HG03095 (cell line): ENCODE results near the gene CLCA1.

ENCODE experiments used
- ATAC-seq: cut with Tn5 transposase; IDR thresholded peaks from one replicate; pipeline ENCODE4 v1.9.1; 2021; ENCODE audit warnings: moderate library complexity; ENCODE audit not compliant: unreplicated experiment

The CLCA1 gene, protein sequence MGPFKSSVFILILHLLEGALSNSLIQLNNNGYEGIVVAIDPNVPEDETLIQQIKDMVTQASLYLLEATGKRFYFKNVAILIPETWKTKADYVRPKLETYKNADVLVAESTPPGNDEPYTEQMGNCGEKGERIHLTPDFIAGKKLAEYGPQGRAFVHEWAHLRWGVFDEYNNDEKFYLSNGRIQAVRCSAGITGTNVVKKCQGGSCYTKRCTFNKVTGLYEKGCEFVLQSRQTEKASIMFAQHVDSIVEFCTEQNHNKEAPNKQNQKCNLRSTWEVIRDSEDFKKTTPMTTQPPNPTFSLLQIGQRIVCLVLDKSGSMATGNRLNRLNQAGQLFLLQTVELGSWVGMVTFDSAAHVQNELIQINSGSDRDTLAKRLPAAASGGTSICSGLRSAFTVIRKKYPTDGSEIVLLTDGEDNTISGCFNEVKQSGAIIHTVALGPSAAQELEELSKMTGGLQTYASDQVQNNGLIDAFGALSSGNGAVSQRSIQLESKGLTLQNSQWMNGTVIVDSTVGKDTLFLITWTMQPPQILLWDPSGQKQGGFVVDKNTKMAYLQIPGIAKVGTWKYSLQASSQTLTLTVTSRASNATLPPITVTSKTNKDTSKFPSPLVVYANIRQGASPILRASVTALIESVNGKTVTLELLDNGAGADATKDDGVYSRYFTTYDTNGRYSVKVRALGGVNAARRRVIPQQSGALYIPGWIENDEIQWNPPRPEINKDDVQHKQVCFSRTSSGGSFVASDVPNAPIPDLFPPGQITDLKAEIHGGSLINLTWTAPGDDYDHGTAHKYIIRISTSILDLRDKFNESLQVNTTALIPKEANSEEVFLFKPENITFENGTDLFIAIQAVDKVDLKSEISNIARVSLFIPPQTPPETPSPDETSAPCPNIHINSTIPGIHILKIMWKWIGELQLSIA

DNA sequence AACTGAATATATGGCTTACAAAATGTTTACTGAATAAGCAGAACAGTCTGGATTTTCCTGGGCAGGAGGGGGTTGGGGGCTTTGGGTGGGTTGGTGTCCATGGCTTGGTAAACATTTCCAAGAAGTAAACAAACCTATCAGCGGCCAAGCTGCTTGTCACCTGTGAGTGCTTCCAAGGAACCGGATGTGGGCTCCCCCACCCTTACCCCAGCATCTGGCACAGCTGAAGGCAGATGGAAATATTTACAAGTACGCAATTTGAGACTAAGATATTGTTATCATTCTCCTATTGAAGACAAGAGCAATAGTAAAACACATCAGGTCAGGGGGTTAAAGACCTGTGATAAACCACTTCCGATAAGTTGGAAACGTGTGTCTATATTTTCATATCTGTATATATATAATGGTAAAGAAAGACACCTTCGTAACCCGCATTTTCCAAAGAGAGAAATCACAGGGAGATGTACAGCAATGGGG, at the start of gene CLCA1:
Gene CLCA1, plus strand, starts transcription at position 427 of the 477 bp plus-strand sequence. Its CDS starts 45 bp downstream, at position 472.
- no peak for ATAC-seq

DNA sequence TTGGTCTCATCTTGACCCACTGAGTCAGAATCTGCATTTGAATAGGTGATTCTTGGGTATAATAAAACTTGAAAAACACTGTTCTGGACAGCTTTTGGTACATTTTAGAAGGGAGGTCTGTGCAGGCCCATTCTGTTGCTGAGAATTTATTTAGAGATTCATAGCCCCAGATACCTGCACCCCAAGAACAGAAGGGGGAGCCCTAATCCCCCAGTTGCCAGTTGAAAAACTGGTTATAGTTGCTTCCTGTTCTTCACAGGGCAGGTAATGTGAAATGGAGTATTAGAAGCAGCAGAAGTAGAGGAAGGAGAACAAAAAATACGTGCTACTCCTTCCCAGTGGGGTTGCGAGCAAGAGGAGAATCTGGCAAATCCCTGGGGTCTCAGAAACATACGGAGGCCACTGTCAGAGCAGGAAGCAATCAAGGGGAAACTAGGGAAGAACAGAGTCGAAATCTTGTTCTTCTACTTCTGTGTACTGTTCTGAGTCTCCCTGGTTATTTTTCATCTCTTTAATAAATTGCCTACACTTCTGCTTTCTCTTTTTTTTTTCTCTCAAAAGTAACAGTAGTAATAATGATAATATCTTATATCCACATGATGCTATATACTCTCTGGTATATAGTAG, 49.3 kb upstream of the CLCA1 start:
- ATAC-seq, result peak; percentile 85

DNA sequence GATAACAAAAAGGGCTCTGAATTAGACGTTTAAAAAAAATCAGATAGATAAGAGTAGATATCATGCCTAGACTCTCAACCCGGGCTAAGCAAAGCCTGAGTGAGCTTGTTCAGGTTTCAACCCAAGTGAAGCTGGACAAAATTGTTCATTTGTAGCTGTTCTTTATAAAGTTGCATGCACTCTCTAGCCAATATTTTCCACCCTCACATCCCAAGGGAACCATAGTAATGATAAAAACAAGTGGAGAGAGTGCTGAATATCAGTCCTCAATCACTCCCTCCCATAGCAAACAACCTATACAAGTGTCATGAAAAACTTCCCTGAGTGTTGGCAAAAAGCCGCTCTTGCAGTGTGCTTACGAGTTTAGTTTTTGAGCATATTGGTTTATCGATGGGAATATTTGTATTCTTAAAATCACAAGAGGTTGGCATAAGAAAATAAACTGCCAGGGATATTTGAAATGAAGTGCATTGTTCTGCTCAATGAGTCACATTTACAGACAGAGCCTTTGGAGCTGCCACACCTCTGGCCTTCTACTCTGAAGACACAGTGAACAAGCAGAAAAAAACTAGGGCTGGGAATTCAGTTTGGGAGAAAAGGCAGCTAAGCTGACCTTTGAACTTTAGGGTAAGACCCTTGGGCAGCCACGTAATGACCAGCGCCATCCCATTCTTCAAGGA, 47.0 kb upstream of the CLCA1 start:
- ATAC-seq, result no peak

DNA sequence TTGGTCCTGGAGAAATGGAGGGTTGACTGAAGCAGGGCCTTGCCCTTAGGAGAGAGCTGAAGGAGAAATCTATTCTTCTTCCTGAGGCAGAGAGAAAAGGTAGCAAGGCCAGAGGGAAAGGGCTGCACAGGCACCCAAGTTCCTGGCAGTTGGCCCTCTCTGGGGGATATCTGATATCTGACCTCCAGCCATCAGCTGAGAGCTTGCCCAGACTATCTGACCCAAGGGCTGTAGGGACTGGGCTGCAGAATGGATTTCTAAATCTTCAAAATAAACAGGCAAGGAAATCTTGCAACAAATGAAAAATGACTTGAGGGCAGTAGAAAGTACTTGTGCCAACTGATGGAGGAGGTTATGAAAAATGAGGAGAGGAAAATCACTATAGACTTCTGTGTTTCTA, 45.3 kb upstream of the CLCA1 start:
- no peak for ATAC-seq

DNA sequence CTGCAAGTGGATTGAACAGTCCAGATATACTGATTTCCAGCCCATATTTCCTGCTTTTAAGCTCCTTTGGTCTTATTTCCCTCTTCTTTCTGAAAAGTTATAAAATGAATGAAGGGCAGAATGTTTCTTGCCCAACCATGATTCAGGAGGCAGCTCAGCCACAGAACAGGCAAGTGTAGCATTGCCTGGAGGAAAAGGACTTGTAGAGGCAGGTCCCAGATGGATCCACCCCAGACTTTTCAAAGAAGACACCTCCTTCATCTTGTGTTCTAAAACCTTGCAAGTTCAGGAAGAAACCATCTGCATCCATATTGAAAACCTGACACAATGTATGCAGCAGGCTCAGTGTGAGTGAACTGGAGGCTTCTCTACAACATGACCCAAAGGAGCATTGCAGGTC, 44.9 kb upstream of the CLCA1 start, which contains the start of gene CLCA2:
Gene CLCA2, plus strand, starts transcription at position 299 of the 400 bp plus-strand sequence. Its CDS starts 77 bp downstream, at position 376.
- no peak for ATAC-seq

DNA sequence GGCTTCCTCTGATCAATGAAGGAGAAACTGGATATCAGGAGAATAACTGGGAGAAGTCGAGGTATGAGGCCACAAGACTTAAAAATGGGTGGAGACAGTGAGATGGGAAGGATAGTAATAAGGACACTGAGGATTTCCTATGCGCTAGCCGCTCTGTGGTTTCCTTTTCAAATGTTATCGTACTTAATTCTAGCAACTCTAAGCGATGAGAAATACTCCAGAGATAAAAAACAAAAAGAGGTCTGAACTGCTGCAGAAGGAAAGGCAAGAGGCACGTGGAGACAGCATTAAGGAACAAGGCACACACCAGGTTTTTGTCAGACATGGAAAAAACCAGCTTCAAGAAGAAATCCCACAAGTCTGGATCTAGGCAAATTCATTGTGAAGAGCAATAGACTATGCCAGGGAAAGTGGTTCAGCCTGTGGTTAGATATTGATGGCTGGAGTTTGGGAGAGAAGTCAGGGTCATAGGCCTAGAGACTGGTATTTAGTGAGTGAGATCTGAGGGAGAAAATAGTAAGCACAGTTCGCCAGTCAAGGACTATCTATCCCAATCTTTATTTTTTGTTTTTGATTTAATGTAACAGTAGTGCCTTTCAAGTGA, 39.5 kb upstream of the CLCA1 start:
- no peak for ATAC-seq

DNA sequence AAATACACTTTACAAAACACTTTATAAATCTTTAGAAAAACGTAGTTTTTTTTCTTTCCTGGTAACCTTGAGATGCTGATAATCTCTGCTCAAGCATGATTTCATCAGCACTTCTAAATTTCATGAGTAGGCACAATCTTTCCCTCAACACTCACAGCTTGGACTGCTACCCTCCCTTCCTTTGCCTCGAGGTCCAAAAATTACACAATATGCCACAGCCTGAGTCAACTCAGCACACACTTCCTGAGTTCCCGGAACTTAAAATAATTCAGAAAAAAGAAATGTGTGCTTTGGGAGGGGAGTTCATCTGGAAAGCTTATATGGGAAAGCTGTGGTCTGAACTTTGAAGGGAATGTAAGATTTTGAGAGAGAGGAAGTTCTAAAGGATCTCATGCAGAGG, 38.9 kb upstream of the CLCA1 start:
- ATAC-seq, result no peak

DNA sequence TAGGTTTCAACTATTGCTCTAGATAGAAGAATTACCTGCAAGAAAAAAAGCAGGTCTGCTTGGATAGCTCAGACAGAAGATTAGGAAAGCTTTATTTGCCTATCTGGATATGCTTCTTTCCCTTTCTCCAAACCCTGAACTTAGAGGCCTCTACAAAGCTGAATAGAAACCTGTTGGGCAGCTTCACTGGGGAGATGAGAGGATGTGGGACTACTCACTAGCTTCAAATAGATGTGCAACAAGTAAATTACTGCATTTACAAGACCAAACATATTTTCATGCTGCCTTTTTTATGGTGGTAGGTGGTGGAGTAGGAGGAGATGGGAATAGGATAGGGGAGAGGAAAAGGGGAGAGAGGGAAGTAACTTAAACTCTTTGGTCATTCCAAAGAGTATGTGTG, 38.4 kb upstream of the CLCA1 start:
- no peak for ATAC-seq

DNA sequence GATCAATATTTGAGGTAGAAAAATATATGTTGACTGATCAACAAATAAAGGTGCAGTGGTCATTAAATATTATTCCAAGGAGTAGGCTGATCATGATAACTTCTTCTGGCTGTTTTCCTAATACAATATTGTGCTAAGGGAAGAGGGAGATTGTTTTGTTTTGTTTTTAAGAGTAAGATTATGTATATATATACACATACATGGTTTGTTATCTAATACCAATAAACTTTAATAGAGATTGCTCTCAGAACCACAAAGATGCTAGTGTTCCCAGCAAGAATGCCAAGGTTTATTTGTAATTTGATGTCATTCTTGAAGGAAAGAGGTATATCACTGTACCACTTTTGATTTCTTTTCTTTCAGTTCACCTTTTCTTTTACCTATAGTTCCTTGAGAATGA, 34.7 kb upstream of the CLCA1 start:
- ATAC-seq, result no peak

DNA sequence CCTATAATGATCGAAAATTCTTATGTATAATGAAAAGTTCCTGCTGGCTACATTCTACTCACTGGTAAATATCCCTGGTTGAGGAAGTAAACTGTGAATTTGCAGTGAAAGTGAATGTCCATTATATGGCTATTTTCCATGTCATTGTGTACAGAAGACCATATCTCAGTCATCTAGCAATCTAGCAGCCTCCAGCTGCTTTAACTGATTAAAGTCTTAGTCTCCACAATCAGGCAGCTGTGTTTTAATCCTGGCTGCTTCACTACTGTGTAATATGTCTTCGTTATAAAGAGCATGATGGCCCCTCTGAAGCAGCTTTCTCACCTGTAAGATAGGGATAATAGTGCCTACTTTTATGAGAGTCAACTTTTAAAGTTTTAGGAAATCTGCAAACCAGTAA, 33.4 kb upstream of the CLCA1 start:
- no peak for ATAC-seq

DNA sequence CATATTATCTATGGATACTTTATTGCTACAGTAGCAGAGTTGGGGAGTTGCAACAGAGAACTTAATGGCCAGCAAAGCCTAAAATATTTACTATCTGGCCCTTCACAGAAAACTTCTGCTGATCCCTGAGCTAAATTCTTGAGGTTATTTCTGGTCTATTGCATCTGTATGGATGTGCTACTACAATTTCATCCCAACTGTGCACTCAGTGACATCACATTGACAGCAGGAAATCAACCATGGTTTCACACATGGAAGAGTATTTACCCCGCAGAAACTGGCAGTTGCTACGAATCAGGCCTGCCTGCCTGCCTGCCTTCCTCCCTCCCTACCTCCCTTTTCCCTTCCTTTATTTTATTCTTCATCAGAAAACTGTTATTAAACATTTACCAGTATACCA, 32.7 kb upstream of the CLCA1 start:
- no peak for ATAC-seq

DNA sequence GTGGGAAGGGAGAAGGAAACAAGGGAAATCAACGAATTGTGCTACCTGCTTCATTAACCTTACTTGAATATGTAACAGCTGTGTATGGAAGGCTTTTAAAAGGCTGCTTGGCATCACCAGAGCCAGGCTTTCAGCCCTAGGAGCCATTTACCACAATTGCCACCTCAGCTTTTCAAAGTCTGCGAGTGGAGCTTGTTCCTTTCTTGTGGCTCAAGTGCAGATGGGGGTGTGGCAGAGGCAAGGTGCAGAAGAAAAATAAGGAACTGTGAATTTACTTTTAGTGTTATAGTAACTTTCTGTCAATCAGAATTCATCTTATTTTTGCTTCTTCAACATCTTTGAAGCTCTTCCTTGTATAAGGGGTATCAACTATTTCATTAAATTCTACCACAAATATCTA, 27.1 kb upstream of the CLCA1 start:
- no peak for ATAC-seq

DNA sequence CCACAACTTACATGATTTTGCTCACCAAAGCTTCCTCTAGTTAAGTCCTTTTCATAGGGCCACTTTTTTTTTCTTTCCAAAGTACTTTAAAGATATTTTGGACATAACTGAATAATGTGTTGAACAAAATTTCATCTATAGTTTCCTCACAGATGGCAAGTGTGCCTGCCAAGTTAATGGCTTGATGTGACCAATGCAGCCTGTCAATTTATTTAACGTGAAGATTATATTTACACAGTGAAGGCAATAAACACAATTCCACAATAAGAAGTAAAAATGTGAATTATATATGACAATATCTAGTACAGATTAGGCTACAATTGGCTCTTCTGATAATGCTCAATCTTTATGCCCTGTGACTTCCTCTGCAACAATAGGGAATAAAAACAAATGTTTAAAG, 26.7 kb upstream of the CLCA1 start:
- no peak for ATAC-seq

DNA sequence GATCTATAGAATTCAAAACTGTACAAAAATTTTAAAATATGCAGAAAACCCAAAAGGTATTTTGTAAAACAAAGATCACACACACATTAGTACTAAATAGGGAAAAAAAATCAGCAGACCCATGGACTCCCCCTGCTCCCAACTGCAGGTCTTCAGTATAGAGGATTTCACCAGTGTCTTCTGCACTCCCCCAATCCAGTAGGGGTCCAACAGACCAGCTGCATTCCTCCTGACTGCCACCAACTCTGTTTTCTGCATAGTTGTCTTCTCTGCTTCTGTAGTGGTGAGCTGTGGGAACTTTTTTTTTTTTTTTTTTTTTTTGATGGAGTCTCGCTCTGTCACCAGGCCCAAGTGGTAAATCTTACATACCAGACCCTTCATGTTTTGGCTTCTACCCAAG, 22.8 kb upstream of the CLCA1 start:
- no peak for ATAC-seq

DNA sequence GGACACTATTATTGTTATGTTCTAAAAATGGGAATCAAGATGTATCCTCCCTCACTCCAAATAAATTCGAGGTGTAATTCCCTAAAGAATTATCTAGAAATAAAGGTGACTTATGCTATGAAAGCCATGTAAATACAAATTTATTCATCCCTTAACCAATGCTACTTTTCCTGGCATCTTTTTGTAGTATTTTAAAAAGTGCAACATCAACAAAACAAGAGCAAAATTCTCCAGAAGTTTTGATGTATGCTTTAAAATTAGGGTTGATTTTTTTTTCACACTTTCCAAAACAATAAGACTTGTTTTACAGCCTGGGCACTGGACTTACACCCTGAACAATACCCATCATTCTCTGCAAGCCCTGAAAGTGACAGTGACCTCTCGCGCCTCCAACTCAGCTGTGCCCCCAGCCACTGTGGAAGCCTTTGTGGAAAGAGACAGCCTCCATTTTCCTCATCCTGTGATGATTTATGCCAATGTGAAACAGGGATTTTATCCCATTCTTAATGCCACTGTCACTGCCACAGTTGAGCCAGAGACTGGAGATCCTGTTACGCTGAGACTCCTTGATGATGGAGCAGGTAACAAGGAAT, 21.4 kb upstream of the CLCA1 start:
- ATAC-seq, result no peak

DNA sequence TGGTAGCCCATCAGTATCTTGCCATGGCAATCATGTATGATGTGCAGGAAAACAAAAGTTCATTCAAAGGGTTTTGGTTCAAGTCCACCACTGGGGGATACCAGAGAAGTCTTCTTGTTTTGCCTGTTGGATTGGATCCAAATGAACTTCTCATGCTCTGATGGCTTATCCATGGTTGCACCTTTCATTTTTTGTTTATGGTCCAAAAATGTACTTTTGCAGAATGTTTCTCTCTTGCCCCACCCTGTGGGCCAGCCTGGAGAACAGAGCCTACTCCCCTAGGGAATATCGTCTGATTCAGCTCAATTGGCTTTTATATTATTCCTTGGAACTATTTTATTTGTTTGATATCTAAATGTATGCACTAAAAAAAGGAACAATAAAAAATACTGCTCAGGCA, 20.1 kb upstream of the CLCA1 start:
- ATAC-seq, result no peak

DNA sequence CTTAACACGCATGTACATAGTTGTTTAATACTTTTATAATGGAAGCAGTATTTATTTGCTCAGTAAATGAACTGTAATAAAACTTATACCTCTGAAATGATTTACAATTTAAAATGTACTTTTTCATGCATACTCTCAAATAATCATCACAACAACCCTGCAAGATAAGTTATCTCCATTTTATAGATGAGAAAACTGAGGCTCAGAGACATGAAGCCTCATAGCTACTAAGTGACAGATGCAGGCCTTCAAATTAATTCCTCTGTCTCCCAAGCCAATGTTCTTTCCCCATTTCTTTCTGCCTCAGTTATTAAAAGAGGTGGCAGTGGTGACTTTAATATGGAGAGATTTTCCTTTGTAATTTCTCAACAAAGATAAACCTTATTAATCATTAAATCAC, 19.6 kb upstream of the CLCA1 start:
- ATAC-seq, result no peak

DNA sequence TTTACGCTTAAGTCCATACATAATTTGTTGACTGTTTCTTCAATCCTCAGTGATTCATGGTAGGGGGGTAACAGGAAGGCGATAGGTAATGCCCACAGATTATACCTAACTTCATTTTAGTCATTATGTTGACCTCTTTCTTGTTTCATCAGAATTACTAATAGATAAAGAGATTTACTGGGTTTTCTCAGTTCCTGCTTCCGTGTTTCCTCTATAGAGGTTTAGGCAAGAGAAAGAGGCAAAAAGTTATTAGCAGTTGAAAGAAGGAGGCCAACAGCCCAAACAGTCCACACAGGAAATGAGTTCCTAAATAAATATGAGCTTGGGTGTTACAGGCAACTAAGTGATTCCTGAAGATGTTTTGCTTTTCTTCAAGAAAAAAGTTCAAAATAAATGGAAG, 17.9 kb upstream of the CLCA1 start:
- no peak for ATAC-seq

DNA sequence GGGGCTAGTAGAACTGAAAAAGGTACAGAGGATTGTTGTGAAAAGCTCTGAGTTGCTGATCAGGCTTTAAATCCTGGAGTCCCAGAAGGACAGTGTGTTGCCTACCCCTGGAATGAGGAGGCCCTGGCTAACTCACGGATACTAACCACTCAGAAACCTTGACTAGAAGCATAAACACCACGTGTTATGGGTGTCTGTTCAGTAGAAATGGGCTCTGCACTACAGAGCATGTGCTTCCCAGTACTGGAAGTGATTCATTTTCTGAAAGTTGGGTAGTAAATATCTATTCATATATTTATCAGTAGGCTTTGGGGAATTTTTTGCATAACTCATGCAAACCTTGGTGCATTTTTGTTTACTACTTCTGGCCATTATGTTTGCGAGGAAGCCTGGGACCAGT, 15.1 kb upstream of the CLCA1 start:
- peak; percentile 59 for ATAC-seq

DNA sequence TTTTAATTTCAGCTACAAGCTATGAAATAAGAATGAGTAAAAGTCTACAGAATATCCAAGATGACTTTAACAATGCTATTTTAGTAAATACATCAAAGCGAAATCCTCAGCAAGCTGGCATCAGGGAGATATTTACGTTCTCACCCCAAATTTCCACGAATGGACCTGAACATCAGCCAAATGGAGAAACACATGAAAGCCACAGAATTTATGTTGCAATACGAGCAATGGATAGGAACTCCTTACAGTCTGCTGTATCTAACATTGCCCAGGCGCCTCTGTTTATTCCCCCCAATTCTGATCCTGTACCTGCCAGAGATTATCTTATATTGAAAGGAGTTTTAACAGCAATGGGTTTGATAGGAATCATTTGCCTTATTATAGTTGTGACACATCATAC, 13.7 kb upstream of the CLCA1 start:
- ATAC-seq, result no peak
